Peyer's patch (tissue), 4 donors: Measurements from ENCODE around the gene MYNN.

Experiments
- POLR2A ChIP-seq, 2 donors: fragments of 450-650 bp; IDR thresholded peaks; one replicate each; pipeline ENCODE4 v1.5.1; 2017; ENCODE audit warnings: antibody characterized with exemption in 2 of 2, mild to moderate bottlenecking in 2 of 2, moderate library complexity in 2 of 2
- TF ChIP-seq, protein P1 (sequence below), 6 experiments: fragments of 450-650 bp in 4 of 6; fragments of 200-600 bp in 2 of 6; sonication (generic) in 1 of 6; IDR thresholded peaks; one replicate each; pipeline ENCODE4 v1.5.1; 2017 to 2019; ENCODE audit warnings: antibody characterized with exemption in 6 of 6, mild to moderate bottlenecking in 3 of 6, moderate library complexity in 1 of 6

DNA sequence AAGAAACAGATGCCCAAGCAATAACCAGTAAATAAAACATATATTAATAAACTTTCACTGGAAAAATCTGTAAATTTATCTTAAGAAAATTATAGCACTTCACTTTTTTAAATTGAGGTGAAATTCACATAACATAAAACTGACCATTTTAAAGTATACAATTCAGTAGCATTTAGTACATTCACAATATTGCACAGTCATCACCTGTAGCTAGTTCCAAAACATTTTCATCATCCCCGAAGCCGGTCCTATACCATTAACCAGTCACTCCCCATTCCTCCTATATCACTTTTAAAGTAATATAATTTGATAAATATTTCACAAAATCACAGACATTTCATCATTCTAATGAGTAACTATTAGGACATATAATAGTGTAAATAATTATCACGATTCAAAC, 31.5 kb downstream of the MYNN start:
- TF ChIP-seq, protein P1, sequence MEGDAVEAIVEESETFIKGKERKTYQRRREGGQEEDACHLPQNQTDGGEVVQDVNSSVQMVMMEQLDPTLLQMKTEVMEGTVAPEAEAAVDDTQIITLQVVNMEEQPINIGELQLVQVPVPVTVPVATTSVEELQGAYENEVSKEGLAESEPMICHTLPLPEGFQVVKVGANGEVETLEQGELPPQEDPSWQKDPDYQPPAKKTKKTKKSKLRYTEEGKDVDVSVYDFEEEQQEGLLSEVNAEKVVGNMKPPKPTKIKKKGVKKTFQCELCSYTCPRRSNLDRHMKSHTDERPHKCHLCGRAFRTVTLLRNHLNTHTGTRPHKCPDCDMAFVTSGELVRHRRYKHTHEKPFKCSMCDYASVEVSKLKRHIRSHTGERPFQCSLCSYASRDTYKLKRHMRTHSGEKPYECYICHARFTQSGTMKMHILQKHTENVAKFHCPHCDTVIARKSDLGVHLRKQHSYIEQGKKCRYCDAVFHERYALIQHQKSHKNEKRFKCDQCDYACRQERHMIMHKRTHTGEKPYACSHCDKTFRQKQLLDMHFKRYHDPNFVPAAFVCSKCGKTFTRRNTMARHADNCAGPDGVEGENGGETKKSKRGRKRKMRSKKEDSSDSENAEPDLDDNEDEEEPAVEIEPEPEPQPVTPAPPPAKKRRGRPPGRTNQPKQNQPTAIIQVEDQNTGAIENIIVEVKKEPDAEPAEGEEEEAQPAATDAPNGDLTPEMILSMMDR (IDR thresholded peaks at IDR 0.05) = no peak
- no peak for TF ChIP-seq POLR2A (IDR thresholded peaks at IDR 0.05)
